ENCODE data around the gene GRIN1. TPM values are rescaled to one million over a fixed set of nuclear protein-coding genes. Genes with fewer than 3 reads are reported as not detected.

GRIN1 gene
- total RNA-seq, 2 experiments from 2014 or later = 0.06 to 0.15 TPM

DNA sequence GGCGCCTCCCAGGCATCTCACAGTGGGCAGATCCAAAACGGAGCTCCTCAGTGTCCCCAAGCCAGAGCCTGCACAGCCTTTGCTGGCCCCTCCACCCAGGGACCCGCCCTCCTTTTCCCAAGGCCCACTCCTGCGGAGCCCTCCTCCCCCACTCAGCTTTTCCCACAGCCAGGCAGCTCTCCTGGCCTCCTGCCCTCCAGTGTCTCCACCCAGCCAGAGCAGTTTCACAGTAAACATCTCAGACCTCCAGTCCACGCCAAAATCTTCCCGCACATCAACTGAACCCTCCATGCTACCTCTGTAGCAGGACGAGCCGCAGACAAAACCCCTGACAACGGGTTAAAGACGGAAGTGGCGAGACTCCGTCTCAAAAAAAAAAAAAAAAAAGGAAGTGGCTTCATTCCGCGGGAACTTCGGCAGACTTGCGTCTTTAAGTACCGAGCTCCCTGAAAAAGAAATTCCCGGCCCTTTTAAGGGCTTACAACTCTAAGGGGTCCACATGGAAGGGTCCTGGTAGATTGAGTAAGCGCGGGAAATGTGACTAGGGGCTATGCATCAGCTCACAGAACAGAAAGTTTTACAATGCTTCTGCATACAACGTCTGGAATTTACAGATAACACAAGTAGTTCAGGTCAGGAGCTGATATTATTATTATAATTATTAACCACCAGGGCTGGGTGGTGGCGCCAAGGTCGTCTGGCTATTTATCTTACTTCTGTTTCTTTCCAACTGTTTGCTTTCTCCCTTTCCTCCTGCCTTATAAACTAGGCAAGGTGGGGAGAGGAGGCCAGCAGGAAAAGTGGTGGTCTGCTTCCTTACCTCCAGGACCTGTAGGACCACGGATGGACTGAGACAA is 11.4 kb upstream of the GRIN1 start:
- peak; percentile 85 for DNase-seq (ENCODE audit: low spot score)
- peak overlapping the region; percentile 92 for H3K27ac ChIP-seq (ENCODE audit: low read depth, low read length, poor library complexity, severe bottlenecking)
- H3K36me3 ChIP-seq (ENCODE audit: insufficient read depth, low read length) = peaks cover 6% of the 10 kb centered on the region
- no peak overlapping the region for H2AFZ ChIP-seq (ENCODE audit: low read length)
- peak overlapping the region; percentile 96 for H3K4me2 ChIP-seq (ENCODE audit: low read length)
- intact Hi-C loops (cut with micrococcal nuclease; ENCODE audit: unreplicated experiment) = loop anchor here (2.0 kb wide), 1 partner anchor 73 kb away; the partner anchor contains the start of gene TPRN
- H3K4me1 ChIP-seq (ENCODE audit: insufficient read depth, low read length, poor library complexity, severe bottlenecking) = peaks cover 54% of the 10 kb centered on the region
- ChIA-PET POLR2A (interaction anchor here (0.6 to 2.6 kb wide), 5 partner anchors 9 to 550 kb away, joined by 3 to 27 read pairs (median 7); partner anchors contain the start of genes ANAPC2 and SSNA1), CTCF (ENCODE audit: unreplicated experiment) (interaction anchor here (0.6 kb wide), 1 partner anchor 65 kb away, joined by 3 read pairs; no protein-coding TSS in a partner anchor)
- peak overlapping the region; percentile 94 for H3K4me3 ChIP-seq (ENCODE audit: low read depth, low read length, poor library complexity, severe bottlenecking)
- peaks cover 63% of the 10 kb centered on the region; the same call in 1 of the 2 replicates for H3K79me2 ChIP-seq (ENCODE audit: insufficient read depth, low read depth, low read length)
- H4K20me1 ChIP-seq (ENCODE audit: insufficient read depth, low read length) = no peaks in the 10 kb centered on the region
- TSS peak; percentile 82 for BruUV-seq (replicated peaks)
- H3K9me3 ChIP-seq (ENCODE audit: low read length) = no peaks in the 10 kb centered on the region
- TF ChIP-seq, protein P1, sequence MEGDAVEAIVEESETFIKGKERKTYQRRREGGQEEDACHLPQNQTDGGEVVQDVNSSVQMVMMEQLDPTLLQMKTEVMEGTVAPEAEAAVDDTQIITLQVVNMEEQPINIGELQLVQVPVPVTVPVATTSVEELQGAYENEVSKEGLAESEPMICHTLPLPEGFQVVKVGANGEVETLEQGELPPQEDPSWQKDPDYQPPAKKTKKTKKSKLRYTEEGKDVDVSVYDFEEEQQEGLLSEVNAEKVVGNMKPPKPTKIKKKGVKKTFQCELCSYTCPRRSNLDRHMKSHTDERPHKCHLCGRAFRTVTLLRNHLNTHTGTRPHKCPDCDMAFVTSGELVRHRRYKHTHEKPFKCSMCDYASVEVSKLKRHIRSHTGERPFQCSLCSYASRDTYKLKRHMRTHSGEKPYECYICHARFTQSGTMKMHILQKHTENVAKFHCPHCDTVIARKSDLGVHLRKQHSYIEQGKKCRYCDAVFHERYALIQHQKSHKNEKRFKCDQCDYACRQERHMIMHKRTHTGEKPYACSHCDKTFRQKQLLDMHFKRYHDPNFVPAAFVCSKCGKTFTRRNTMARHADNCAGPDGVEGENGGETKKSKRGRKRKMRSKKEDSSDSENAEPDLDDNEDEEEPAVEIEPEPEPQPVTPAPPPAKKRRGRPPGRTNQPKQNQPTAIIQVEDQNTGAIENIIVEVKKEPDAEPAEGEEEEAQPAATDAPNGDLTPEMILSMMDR (conservative IDR thresholded peaks at IDR 0.05; ENCODE audit: low read length) = no peak
- TF ChIP-seq EZH2phosphoT487 (IDR thresholded peaks at IDR 0.05; ENCODE audit: borderline replicate concordance, low read depth, low read length) = no peak
- H3K9me2 ChIP-seq (ENCODE audit: insufficient read depth, low read length) = no peaks in the 10 kb centered on the region

DNA sequence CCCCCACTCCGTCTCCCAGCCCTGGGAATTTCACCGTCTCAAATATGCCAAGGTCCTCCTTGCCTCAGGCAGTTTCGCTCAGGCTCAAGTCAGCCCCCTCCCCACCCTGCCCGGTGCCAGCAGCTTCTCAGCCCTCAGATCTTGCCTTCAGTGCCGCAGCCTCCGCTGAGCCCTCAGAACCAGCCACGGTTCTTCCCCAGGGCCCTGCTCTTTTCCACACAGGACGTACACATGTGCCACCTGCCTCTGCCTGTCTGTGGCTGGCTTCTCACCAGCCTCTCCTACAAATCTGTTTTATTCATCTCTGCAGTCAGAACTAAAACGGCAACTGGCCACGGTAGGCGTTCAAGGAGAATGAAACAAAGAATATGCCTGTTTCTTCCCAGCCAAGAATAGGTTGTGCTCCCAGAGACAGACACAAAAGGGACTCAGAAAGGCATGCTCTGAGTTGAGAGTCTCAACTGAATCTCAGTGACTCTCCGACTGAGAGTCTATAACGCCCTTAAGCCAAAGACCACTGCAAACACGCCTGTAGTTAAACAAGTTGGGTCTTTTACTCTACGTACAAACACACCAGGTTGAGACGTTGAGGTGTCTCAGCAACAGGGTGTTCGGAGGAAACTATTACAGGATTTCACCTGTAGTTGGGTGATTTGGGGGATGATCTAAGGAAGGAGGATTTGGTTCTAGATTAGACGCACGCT is 10.6 kb upstream of the GRIN1 start:
- H3K4me2 ChIP-seq (ENCODE audit: low read length) = peak overlapping the region; percentile 96
- H3K79me2 ChIP-seq (ENCODE audit: insufficient read depth, low read depth, low read length) = peaks cover 63% of the 10 kb centered on the region; the same call in 1 of the 2 replicates
- peak overlapping the region; percentile 92 for H3K27ac ChIP-seq (ENCODE audit: low read depth, low read length, poor library complexity, severe bottlenecking)
- H4K20me1 ChIP-seq (ENCODE audit: insufficient read depth, low read length) = no peaks in the 10 kb centered on the region
- H3K9me3 ChIP-seq (ENCODE audit: low read length) = no peaks in the 10 kb centered on the region
- no peak overlapping the region; the same call in 1 of the 2 replicates for H2AFZ ChIP-seq (ENCODE audit: low read length)
- peak; percentile 65 for DNase-seq (ENCODE audit: low spot score)
- H3K4me1 ChIP-seq (ENCODE audit: insufficient read depth, low read length, poor library complexity, severe bottlenecking) = peaks cover 46% of the 10 kb centered on the region
- BruUV-seq (replicated peaks) = TSS peak; percentile 77
- no peaks in the 10 kb centered on the region for H3K9me2 ChIP-seq (ENCODE audit: insufficient read depth, low read length)
- CTCF ChIA-PET (ENCODE audit: unreplicated experiment) = no interaction called here
- H3K36me3 ChIP-seq (ENCODE audit: insufficient read depth, low read length) = peaks cover 6% of the 10 kb centered on the region
- TF ChIP-seq, protein P1 (conservative IDR thresholded peaks at IDR 0.05; ENCODE audit: low read length) = no peak
- TF ChIP-seq EZH2phosphoT487 (IDR thresholded peaks at IDR 0.05; ENCODE audit: borderline replicate concordance, low read depth, low read length) = no peak
- H3K4me3 ChIP-seq (ENCODE audit: low read depth, low read length, poor library complexity, severe bottlenecking) = peak overlapping the region; percentile 94
- POLR2A ChIA-PET = interaction anchor here (0.6 to 3.4 kb wide), 5 partner anchors 10 to 550 kb away, joined by 3 to 52 read pairs (median 7); no protein-coding TSS in a partner anchor
- intact Hi-C loops (cut with micrococcal nuclease; ENCODE audit: unreplicated experiment) = no loop called here
